Measurements from ENCODE around the gene NID1. TPM values are rescaled to one million over a fixed set of nuclear protein-coding genes. Genes with fewer than 3 reads are reported as not detected.
"Not testable (repeated sequence)": the region's sequence is repeated elsewhere in the genome, so short reads cannot be mapped to it uniquely, and the experiment has no call there.

The NID1 gene
- polyA plus RNA-seq, 1 donor from 2014 or later, result 0.04 TPM

- no peak overlapping the region for H3K27ac ChIP-seq (ENCODE audit: low read length)
- H3K4me2 ChIP-seq (ENCODE audit: low read length), result no peak overlapping the region
- H3K9ac ChIP-seq (ENCODE audit: low read length), result no peak overlapping the region
- H4K20me1 ChIP-seq (ENCODE audit: insufficient read depth), result no peaks in the 10 kb centered on the region
- no peaks in the 10 kb centered on the region for H3K79me2 ChIP-seq (replicated peaks; ENCODE audit: insufficient read depth, low read length)
- no peak for TF ChIP-seq SMC3 (conservative IDR thresholded peaks at IDR 0.05; ENCODE audit: poor library complexity)
- TF ChIP-seq REST (IDR thresholded peaks at IDR 0.05; ENCODE audit: borderline replicate concordance), result no peak
- TF ChIP-seq RAD21 (conservative IDR thresholded peaks at IDR 0.05), result no peak
- no peak for TF ChIP-seq EZH2 (IDR thresholded peaks at IDR 0.05; ENCODE audit: borderline replicate concordance, insufficient read depth, low read length, poor library complexity, severe bottlenecking)
- no peak for TF ChIP-seq TAF1 (IDR thresholded peaks at IDR 0.05; ENCODE audit: low read depth)
- TF ChIP-seq MXI1 (conservative IDR thresholded peaks at IDR 0.05; ENCODE audit: poor library complexity, severe bottlenecking), result no peak
- TF ChIP-seq CTCF (IDR thresholded peaks at IDR 0.05; ENCODE audit: poor library complexity, severe bottlenecking), result no peak
- TF ChIP-seq EP300 (conservative IDR thresholded peaks at IDR 0.05; ENCODE audit: poor library complexity, severe bottlenecking), result no peak
- no peak for TF ChIP-seq POLR2AphosphoS5 (IDR thresholded peaks at IDR 0.05)
- H3K36me3 ChIP-seq (ENCODE audit: insufficient read depth, low read length), result no peaks in the 10 kb centered on the region
- no peak overlapping the region for H2AFZ ChIP-seq (ENCODE audit: low read depth, low read length)
- no peaks in the 10 kb centered on the region for H3K9me3 ChIP-seq (ENCODE audit: low read length)
- no peaks in the 10 kb centered on the region for H3K9me2 ChIP-seq (ENCODE audit: insufficient read depth, low read length)
- H3K27me3 ChIP-seq (ENCODE audit: insufficient read depth, low read depth, low read length), result no peaks in the 10 kb centered on the region
- no peak overlapping the region for H3K4me3 ChIP-seq (ENCODE audit: low read length)
- H3F3A ChIP-seq (ENCODE audit: insufficient read depth, low read length, poor library complexity, severe bottlenecking), result no peaks in the 10 kb centered on the region
Observed at GRCh38 chr1:235928197-235928596, 136.7 kb downstream of the NID1 start.

- not testable (repeated sequence) for H3K27me3 ChIP-seq (ENCODE audit: insufficient read depth, low read depth, low read length); H3K9me3 ChIP-seq (ENCODE audit: low read length); H3K79me2 ChIP-seq (replicated peaks; ENCODE audit: insufficient read depth, low read length); H2AFZ ChIP-seq (ENCODE audit: low read depth, low read length); H3K9me2 ChIP-seq (ENCODE audit: insufficient read depth, low read length); H3K36me3 ChIP-seq (ENCODE audit: insufficient read depth, low read length); H3K27ac ChIP-seq (ENCODE audit: low read length); H4K20me1 ChIP-seq (ENCODE audit: insufficient read depth); H3K4me2 ChIP-seq (ENCODE audit: low read length); H3K4me3 ChIP-seq (ENCODE audit: low read length); H3K9ac ChIP-seq (ENCODE audit: low read length); H3F3A ChIP-seq (ENCODE audit: insufficient read depth, low read length, poor library complexity, severe bottlenecking)
Observed at GRCh38 chr1:235927551-235927950, 137.3 kb downstream of the NID1 start.

Small RNA genes lying within 50 kb of the gene (small RNA-seq; reads per million reads assigned to genes)
- 0 to 1.2 (median 0) reads per million in 3 experiments for gene RF00019

Other genes starting within 250 kb of the NID1 start
- 23.4 and 31.5 TPM in 2 replicates for gene LYST, start 198.2 kb downstream of the NID1 start, polyA plus RNA-seq
- gene GPR137B, start 77.4 kb upstream of the NID1 start, polyA plus RNA-seq, result 8.2 and 10.5 TPM in 2 replicates
- gene ERO1B, start 216.9 kb upstream of the NID1 start, polyA plus RNA-seq, result 2.7 and 3.9 TPM in 2 replicates